Heart left ventricle (tissue), 16 donors: Measurements from ENCODE around the gene SCG5. TPM values are rescaled to one million over a fixed set of nuclear protein-coding genes. Genes with fewer than 3 reads are reported as not detected.

Source experiments
- ATAC-seq, 4 donors: fragments of 200-7000 bp; cut with Tn5 transposase; one replicate each; pipeline ENCODE4 v1.9.1; 2020 to 2022; ENCODE audit warnings: moderate library complexity in 4 of 4, mild to moderate bottlenecking in 3 of 4, moderate number of reproducible peaks in 1 of 4
- DNase-seq, 5 donors: peaks; one replicate each; pipeline ENCODE4 v3.0.0-alpha.2; 2020
- H3K27ac ChIP-seq, 12 donors: fragments of 200-600 bp; sonication (generic) in 4 of 12; one replicate each; pipeline versions ENCODE4 v1.5.0 to v1.8.0; 2016 to 2022; ENCODE audit warnings: mild to moderate bottlenecking in 2 of 12
- H3K27me3 ChIP-seq, 9 donors: fragments of 200-600 bp; sonication (generic) in 2 of 9; one replicate each; pipeline versions ENCODE4 v1.5.1 to v1.8.0; 2016 to 2022; ENCODE audit warnings: mild to moderate bottlenecking in 3 of 9
- H3K36me3 ChIP-seq, 9 donors: fragments of 200-600 bp; sonication (generic) in 2 of 9; one replicate each; pipeline versions ENCODE4 v1.5.0 to v1.8.0; 2018 to 2022; ENCODE audit warnings: mild to moderate bottlenecking in 2 of 9
- H3K4me1 ChIP-seq, 12 donors: fragments of 200-600 bp; sonication (generic) in 4 of 12; one replicate each; pipeline versions ENCODE4 v1.5.0 to v1.8.0; 2016 to 2022; ENCODE audit warnings: mild to moderate bottlenecking in 3 of 12
- H3K4me3 ChIP-seq, 12 donors: fragments of 200-600 bp; sonication (generic) in 4 of 12; one replicate each; pipeline versions ENCODE4 v1.5.0 to v1.8.0; 2017 to 2022; ENCODE audit warnings: mild to moderate bottlenecking in 9 of 12, moderate library complexity in 4 of 12
- H3K9me3 ChIP-seq, 12 donors: fragments of 200-600 bp; sonication (generic) in 4 of 12; one replicate each; pipeline versions ENCODE4 v1.5.0 to v1.8.0; 2016 to 2022; ENCODE audit warnings: mild to moderate bottlenecking in 1 of 12
- CTCF ChIP-seq, 12 donors: fragments of 200-600 bp; sonication (generic) in 4 of 12; IDR thresholded peaks; one replicate each; pipeline versions ENCODE4 v1.5.0 to v1.8.0; 2018 to 2022; ENCODE audit warnings: antibody characterized with exemption in 12 of 12, mild to moderate bottlenecking in 5 of 12
- POLR2A ChIP-seq, 2 donors: fragments of 450-650 bp; IDR thresholded peaks; one replicate each; pipeline ENCODE4 v1.6.1; 2017; ENCODE audit warnings: antibody characterized with exemption in 2 of 2, mild to moderate bottlenecking in 2 of 2, moderate library complexity in 2 of 2
- WGBS, 4 donors: extraction: QIAGEN DNeasy Blood & Tissue Kit in 2 of 4; methylation state at CpG; one replicate each; pipeline versions ENCODE4 v1.1.5 to v1.1.7; 2013 to 2018; 5-methylcytosine and 5-hydroxymethylcytosine counted together
- intact Hi-C, 10 donors: fragments of 100-400 bp; cut with DNase I; formaldehyde crosslinking; loops; one replicate each; pipeline versions ENCODE4 v1.11.1 to v1.14.2; 2022
- polyA plus RNA-seq, 2 donors: library from polyadenylated mRNA; stranded (reverse); fragments of 200-250 nt; gene quantifications; one replicate each; pipeline ENCODE4 v1.2.3, GENCODE V29; 2013
- total RNA-seq, 9 donors: library from RNA; depleted of rRNA in 2 of 9; stranded (reverse); fragments of >200 nt in 2 of 9; fragmentation: NEBNext Ultra II Directional in 3 of 9; extraction: Animal tissue kit (Norgen Biotek cat#: 25700) in 3 of 9; gene quantifications; one replicate each; pipeline versions ENCODE4 v1.1.0 to v1.2.4, GENCODE V29; 2016 to 2023
- donor health status: ischemic (EF 13 %, LVEDD 7.1; RV severe dilation, severe dysfunction).
- donor health status: healthy with polysubstance abuse.
- donor health status: DM: no; HTN: yes; CAD: no.
- donor health status: DM: no; HTN: no; CAD: no.
- donor health status: ischemic (EF 25% LVEDD 6.9; RV normal size, moderate dysfunction).
- donor health status: ischemic (EF 25% LVEDD 5.7; RV mildly dilated, moderate dysfunction).
- donor health status: healthy.
- donor health status: DM: yes; HTN: yes; CAD: no.
- donor health status: ischemic (EF 35%, LVEDD 5.7; RV mildly dilated, moderate dysfunction).
- donor health status: nonischemic (EF 11% LVEDD 7.7; RV severe dilation, severe dysfunction).
- donor health status: DM: yes; HTN: yes; CAD: no.
- donor health status: PGD.
- donor health status: ischemic (EF 29% LVEDD 5.4; RV normal size, mild dysfunction).
- donor health status: nonischemic (EF 23%, LVEDD 6.1; RV moderate dilation, normal function).

Gene SCG5
- total and polyA plus RNA-seq, 11 donors: 0.54 to 5.3 (median 0.84) TPM; not detected in 7

- H3K36me3 ChIP-seq: peaks cover 0 to 44% (median 0%) of the 10 kb centered on the region in 9 donors
- DNase-seq (no peak), ATAC-seq (no peak)
- 97 to 98% (median 97%) methylated on average over 3 of the region's 3 CpGs for WGBS, 4 donors
- H3K27me3 ChIP-seq: peaks cover 0 to 4% (median 0%) of the 10 kb centered on the region in 9 donors
- no peak overlapping the region for H3K27ac ChIP-seq
- no peaks in the 10 kb centered on the region for H3K9me3 ChIP-seq
- TF ChIP-seq CTCF (IDR thresholded peaks at IDR 0.05): no peak
- TF ChIP-seq POLR2A (IDR thresholded peaks at IDR 0.05): no peak
- intact Hi-C loops: no loop called here
- no peaks in the 10 kb centered on the region for H3K4me1 ChIP-seq
- H3K4me3 ChIP-seq: no peak overlapping the region
Measured at GRCh38 chr15:32636410-32636809, 5.1 kb upstream of the SCG5 start.

GRCh38 chr15:32636908-32637567 lies 4.5 kb upstream of the SCG5 start:
- no peak for ATAC-seq
- intact Hi-C loops: no loop called here
- H3K9me3 ChIP-seq: no peaks in the 10 kb centered on the region
- no peaks in the 10 kb centered on the region for H3K4me1 ChIP-seq
- DNase-seq: no peak
- no peak overlapping the region for H3K4me3 ChIP-seq
- H3K27me3 ChIP-seq: peaks cover 0 to 10% (median under 1%) of the 10 kb centered on the region in 9 donors
- no peak overlapping the region for H3K27ac ChIP-seq
- H3K36me3 ChIP-seq: peaks cover 0 to 44% (median 0%) of the 10 kb centered on the region in 9 donors
- WGBS, 4 donors: 95 to 98% (median 96%) methylated on average over 8 of the region's 8 CpGs
- TF ChIP-seq CTCF (IDR thresholded peaks at IDR 0.05) (no peak), POLR2A (IDR thresholded peaks at IDR 0.05) (no peak)

- H3K27ac ChIP-seq: no peak overlapping the region
- no peak overlapping the region for H3K4me3 ChIP-seq
- peaks cover 0 to 44% (median 0%) of the 10 kb centered on the region in 9 donors for H3K36me3 ChIP-seq
Measured at GRCh38 chr15:32637704-32638103, 3.8 kb upstream of the SCG5 start.

More at GRCh38 chr15:32637704-32638103, 3.8 kb upstream of the SCG5 start:
- DNase-seq (no peak), ATAC-seq (no peak)
- peaks cover 0 to 17% (median 3%) of the 10 kb centered on the region in 9 donors for H3K27me3 ChIP-seq
- TF ChIP-seq CTCF (IDR thresholded peaks at IDR 0.05) (no peak), POLR2A (IDR thresholded peaks at IDR 0.05) (no peak)
- intact Hi-C loops: no loop called here
- 96 to 100% (median 97%) methylated on average over 1 of the region's 1 CpG for WGBS, 4 donors
- H3K4me1 ChIP-seq: no peaks in the 10 kb centered on the region
- no peaks in the 10 kb centered on the region for H3K9me3 ChIP-seq
